ENCODE results near the gene ZNF724.
"Not testable (repeated sequence)": the region's sequence is repeated elsewhere in the genome, so short reads cannot be mapped to it uniquely, and the experiment has no call there.

Gene ZNF724

DNA sequence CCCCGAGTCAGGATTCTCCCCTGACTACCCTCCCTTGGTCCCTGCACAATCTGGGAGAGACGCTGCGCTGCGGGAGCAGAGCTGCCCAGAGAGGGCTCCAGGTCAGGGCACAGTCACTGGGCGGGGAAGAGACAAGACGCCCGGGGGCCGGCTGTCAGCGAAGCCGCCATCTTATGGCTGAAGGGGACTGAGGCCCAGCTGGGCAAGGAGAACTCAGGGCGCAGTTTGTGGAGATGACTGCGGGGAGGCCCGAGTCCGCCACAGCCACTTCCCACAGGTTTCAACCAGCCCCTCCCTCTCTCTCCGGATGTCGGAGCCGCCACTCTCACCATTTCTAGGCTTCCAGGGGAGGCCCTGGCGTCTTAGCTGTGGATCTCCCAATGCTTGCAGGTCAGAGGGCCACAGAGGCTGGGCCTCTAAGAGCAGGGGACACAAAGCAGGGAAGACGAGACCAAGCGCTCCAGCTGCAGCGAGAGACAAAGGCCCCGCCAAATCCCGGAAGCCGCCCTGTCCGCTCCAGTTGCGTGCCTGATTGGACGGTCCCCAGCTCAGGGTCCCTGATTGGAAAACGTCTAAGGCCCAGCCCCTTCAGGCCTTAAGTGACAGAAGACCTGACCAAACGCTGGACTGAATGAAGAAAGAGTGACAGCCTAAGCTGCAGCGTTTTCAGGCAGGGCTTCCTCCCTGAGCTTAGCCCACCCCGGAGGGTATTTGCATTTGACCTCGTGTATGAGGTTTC is at the start of gene ZNF724:
TSS of gene ZNF724 (minus strand) at position 484 of the 739 bp plus-strand sequence. CDS start at position 332, 152 bp downstream.
- TF ChIP-seq, protein P1, sequence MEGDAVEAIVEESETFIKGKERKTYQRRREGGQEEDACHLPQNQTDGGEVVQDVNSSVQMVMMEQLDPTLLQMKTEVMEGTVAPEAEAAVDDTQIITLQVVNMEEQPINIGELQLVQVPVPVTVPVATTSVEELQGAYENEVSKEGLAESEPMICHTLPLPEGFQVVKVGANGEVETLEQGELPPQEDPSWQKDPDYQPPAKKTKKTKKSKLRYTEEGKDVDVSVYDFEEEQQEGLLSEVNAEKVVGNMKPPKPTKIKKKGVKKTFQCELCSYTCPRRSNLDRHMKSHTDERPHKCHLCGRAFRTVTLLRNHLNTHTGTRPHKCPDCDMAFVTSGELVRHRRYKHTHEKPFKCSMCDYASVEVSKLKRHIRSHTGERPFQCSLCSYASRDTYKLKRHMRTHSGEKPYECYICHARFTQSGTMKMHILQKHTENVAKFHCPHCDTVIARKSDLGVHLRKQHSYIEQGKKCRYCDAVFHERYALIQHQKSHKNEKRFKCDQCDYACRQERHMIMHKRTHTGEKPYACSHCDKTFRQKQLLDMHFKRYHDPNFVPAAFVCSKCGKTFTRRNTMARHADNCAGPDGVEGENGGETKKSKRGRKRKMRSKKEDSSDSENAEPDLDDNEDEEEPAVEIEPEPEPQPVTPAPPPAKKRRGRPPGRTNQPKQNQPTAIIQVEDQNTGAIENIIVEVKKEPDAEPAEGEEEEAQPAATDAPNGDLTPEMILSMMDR (conservative IDR thresholded peaks at IDR 0.05; ENCODE audit: low read depth, low read length) = no peak
- peak; percentile 96 for DNase-seq (ENCODE audit: low read depth)
- H3K4me3 ChIP-seq (ENCODE audit: low read length) = peak within 1 kb of the TSS; percentile 68

DNA sequence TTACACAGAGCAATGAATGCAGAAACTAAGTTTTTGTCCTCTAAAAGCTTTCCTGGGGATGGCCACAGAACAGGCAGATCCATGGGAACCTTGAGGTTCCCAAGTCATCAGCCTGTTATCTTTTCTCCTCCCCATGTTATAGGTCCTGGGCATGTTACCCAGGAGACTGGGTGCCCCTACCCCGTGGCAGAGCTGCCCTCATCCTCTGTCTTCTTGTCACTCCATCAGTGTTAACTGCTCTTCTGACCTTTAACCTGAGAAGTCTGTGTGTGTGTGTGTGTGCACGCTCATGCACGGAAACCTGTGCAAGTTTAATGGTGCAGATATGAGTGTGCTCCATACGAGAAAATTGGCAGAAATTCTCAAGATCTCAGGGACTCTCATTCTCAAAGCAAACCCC is 43.9 kb upstream of the ZNF724 start:
- no peak overlapping the region for H3K4me3 ChIP-seq (ENCODE audit: low read length)
- TF ChIP-seq, protein P1 (conservative IDR thresholded peaks at IDR 0.05; ENCODE audit: low read depth, low read length) = no peak
- DNase-seq (ENCODE audit: low read depth) = no peak

DNA sequence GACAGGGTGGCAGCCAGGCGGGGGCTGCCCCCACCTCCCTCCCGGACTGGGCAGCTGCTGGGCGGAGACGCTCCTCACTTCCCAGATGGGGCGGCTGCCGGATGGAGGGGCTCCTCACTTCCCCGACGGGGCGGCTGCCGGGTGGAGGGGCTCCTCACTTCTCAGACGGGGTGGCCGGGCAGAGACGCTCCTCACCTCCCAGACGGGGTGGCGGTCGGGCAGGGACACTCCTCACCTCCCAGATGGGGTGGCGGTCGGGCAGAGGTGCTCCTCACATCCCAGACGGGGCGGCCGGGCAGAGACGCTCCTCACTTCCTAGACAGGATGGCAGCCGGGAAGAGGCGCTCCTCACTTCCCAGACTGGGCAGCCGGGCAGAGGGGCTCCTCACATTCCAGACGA is 39.8 kb upstream of the ZNF724 start:
- DNase-seq (ENCODE audit: low read depth); H3K4me3 ChIP-seq (ENCODE audit: low read length): not testable (repeated sequence)

DNA sequence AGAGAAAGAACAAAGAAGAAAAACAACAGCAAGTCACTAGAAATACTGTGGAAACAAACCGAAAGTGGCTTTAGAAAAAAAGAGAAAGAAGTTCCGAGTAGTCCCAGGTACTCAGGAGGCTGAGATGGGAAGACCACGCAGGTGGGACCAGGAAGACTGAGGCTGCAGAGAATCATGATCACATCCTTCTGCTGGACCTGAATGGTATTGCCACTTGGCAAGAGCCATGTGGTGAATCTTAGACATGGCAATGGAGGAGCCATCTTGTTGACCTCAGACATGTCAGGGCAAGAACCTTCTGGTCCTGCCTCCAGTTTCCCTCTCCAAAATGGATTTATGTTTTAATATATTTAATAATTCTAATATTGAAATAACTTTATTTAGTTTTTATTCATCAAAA is 37.4 kb upstream of the ZNF724 start:
- TF ChIP-seq, protein P1 (conservative IDR thresholded peaks at IDR 0.05; ENCODE audit: low read depth, low read length) = no peak
- DNase-seq (ENCODE audit: low read depth) = no peak
- H3K4me3 ChIP-seq (ENCODE audit: low read length) = no peak overlapping the region

DNA sequence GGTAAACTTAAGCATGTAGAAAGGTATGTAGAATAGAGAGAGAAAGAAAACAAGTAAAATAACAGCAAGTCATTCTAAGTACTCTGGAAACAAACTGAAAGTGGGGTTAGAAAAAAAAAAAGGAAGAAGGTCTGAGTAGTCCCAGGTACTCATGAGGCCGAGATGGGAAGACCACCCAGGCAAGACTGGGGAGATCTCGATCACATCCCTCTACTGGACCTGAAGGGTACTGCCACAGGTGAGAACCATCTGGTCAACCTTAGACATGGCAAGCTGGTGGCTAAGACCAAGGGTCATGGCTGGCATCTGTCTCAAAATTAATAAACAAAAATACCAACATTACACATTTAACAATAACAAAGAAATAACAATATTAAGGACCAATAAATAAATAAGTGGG is 36.3 kb upstream of the ZNF724 start:
- TF ChIP-seq, protein P1 (conservative IDR thresholded peaks at IDR 0.05; ENCODE audit: low read depth, low read length) = peak; percentile 33
- H3K4me3 ChIP-seq (ENCODE audit: low read length) = no peak overlapping the region
- no peak for DNase-seq (ENCODE audit: low read depth)

DNA sequence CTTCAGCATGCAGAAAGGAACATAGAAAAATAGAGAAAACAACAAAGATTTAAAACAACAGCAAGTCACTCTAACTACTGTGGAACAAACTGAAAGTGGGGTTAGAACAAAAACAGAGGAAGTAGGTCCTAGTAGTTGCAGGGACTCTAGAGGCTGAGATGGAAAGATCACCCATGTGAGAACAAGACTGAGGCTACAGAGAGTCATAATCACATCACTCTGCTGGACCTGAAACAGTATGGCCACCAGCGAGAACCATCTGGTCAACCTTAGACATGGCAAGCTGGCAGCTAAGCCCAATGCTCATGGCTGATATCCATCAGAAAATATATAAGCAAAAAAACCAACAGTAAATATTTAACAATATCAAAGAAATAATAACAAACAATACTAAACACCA is 35.8 kb upstream of the ZNF724 start:
- DNase-seq (ENCODE audit: low read depth) = no peak

DNA sequence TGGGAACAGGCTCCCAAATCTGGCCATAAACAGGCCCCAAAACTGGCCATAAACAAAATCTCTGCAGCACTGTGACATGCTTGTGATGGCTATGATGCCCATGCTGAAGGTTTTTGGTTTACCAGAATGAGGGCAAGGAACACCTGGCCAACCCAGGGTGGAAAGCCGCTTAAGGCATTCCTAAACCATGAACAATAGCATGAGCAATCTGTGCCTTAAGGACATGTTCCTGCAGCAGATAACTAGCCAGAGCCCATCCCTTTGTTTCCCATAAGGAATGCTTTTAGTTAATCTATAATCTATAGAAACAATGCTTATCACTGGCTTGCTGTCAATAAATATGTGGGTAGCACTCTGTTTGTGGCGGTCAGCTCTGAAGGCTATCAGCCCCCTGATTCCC is 35.1 kb upstream of the ZNF724 start:
- DNase-seq (ENCODE audit: low read depth); H3K4me3 ChIP-seq (ENCODE audit: low read length): not testable (repeated sequence)

More for the DNA sequence above, 35.8 kb upstream of the ZNF724 start:
- TF ChIP-seq, protein P1 (conservative IDR thresholded peaks at IDR 0.05; ENCODE audit: low read depth, low read length) = no peak
- H3K4me3 ChIP-seq (ENCODE audit: low read length) = no peak overlapping the region

DNA sequence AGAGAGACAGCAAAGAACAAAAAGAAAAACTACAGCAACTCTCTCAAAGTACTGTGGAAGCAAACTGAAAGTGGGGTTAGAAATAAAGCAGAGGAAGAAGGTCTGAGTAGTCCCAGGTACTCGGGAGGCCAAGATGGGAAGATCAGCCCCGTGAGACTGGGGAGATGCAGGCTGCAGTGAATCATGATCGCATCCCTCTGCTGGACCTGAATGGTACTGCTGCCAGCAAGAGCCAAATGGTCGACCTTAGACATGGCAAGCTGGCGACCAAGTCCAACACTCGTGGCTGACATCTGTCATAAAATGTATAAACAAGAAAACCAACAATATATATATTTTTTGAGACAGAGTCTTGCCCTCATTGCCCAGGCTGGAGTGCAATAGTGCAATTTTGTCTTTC is 33.7 kb upstream of the ZNF724 start:
- TF ChIP-seq, protein P1 (conservative IDR thresholded peaks at IDR 0.05; ENCODE audit: low read depth, low read length) = peak; percentile 50
- no peak overlapping the region for H3K4me3 ChIP-seq (ENCODE audit: low read length)
- DNase-seq (ENCODE audit: low read depth) = peak; percentile 2
